ENCODE data around the gene TWIST2. TPM values are rescaled to one million over a fixed set of nuclear protein-coding genes. Genes with fewer than 3 reads are reported as not detected.
A peak's percentile ranks its signal among the peaks of the same experiment; 100 is the strongest.

TWIST2 gene
- total RNA-seq, 1 experiment from 2014 or later = 0.22 TPM

GRCh38 chr2:238940806-238941205, 92.9 kb downstream of the TWIST2 start:
- Histone ChIP-seq H3K23me2 (ENCODE audit: insufficient read length, low read depth, low read length, poor library complexity, severe bottlenecking) (no peaks in the 10 kb centered on the region), H4K5ac (ENCODE audit: insufficient read length, low read depth, low read length) (no peak overlapping the region), H3T11ph (ENCODE audit: low read length) (no peak overlapping the region), H2BK15ac (ENCODE audit: low read depth, low read length) (no peak overlapping the region), H4K8ac (replicated peaks; ENCODE audit: insufficient read length, low read depth, low read length) (no peak overlapping the region), H3K9ac (ENCODE audit: extremely low read depth, insufficient read length, low read length) (no peak overlapping the region), H3K27me3 (ENCODE audit: insufficient read depth, low read length) (no peaks in the 10 kb centered on the region), H2BK5ac (ENCODE audit: insufficient read length, low read length) (no peak overlapping the region), H3K18ac (ENCODE audit: insufficient read length, low read depth, low read length) (no peak overlapping the region), H3K27ac (ENCODE audit: insufficient read length, low read depth, low read length) (no peak overlapping the region), H3K79me2 (ENCODE audit: insufficient read depth, low read length) (no peaks in the 10 kb centered on the region), H3K4ac (ENCODE audit: low read depth, low read length) (no peak overlapping the region), H3K56ac (ENCODE audit: insufficient read length, low read depth, low read length) (no peak overlapping the region), H3K4me2 (ENCODE audit: insufficient read depth, insufficient read length, low read length) (no peak overlapping the region), H3K79me1 (ENCODE audit: insufficient read depth, low read depth, low read length, poor library complexity, severe bottlenecking) (no peaks in the 10 kb centered on the region), H3K4me1 (ENCODE audit: insufficient read depth, low read length) (no peaks in the 10 kb centered on the region), H2BK12ac (ENCODE audit: insufficient read length, low read depth, low read length) (no peak overlapping the region), H4K91ac (ENCODE audit: insufficient read length, low read depth, low read length) (no peak overlapping the region), H2BK120ac (ENCODE audit: low read depth, low read length, poor library complexity, severe bottlenecking) (no peak overlapping the region), H2AFZ (ENCODE audit: low read length) (no peak overlapping the region), H3K9me3 (ENCODE audit: control insufficient read depth, low read depth, low read length) (no peaks in the 10 kb centered on the region), H2BK20ac (ENCODE audit: low read depth, low read length, poor library complexity, severe bottlenecking) (no peak overlapping the region), H4K20me1 (ENCODE audit: control insufficient read depth, insufficient read depth, insufficient read length) (no peaks in the 10 kb centered on the region), H2AK5ac (ENCODE audit: insufficient read length, low read length) (no peak overlapping the region), H3K14ac (ENCODE audit: insufficient read depth, low read length) (no peak overlapping the region), H3K23ac (ENCODE audit: insufficient read length, low read depth, low read length) (no peak overlapping the region)
- H3K36me3 Mint-ChIP-seq (ENCODE audit: insufficient read depth in 1 of 3, low read depth in 3 of 3) = no peaks in the 10 kb centered on the region
- H3K9me3 Mint-ChIP-seq = no peaks in the 10 kb centered on the region; a peak in 1 of 5 replicates
- WGBS (ENCODE audit: extremely low coverage, insufficient read length, low lambda C conversion rate) = no CpG with 5 or more reads among the region's 8 CpGs
- no peak overlapping the region for H3K4me3 Mint-ChIP-seq
- TF ChIP-seq CTCF (conservative IDR thresholded peaks at IDR 0.05) = no peak
- H3K27me3 Mint-ChIP-seq (ENCODE audit: low read depth) = peaks cover 24% of the 10 kb centered on the region
- no peak overlapping the region; a peak in 1 of 7 replicates for H3K27ac Mint-ChIP-seq
- peak; percentile 9 for DNase-seq
- no peaks in the 10 kb centered on the region; a peak in 1 of 4 replicates for H3K4me1 Mint-ChIP-seq

Measured in H9 (cell line).